Psoas muscle (tissue), 8 donors: ENCODE results near the gene PPP1R13L. TPM values are rescaled to one million over a fixed set of nuclear protein-coding genes. Genes with fewer than 3 reads are reported as not detected.
"Not testable (repeated sequence)": the region's sequence is repeated elsewhere in the genome, so short reads cannot be mapped to it uniquely, and the experiment has no call there.

ENCODE experiments used
- ATAC-seq, 4 donors: fragments of 200-7000 bp; cut with Tn5 transposase; one replicate each; pipeline ENCODE4 v1.9.1; 2020; ENCODE audit warnings: moderate library complexity in 3 of 4, mild to moderate bottlenecking in 2 of 4
- DNase-seq, 2 donors: peaks; one replicate each; pipeline ENCODE4 v3.0.0-alpha.2; 2020
- H3K27ac ChIP-seq: fragments of 200-600 bp; one replicate; pipeline ENCODE4 v1.8.0; 2022
- H3K27me3 ChIP-seq, 3 donors: fragments of 200-600 bp in 1 of 3; one replicate each; pipeline versions ENCODE4 v1.6.1 to v1.8.0; 2013 to 2022; ENCODE audit warnings: low read length in 2 of 3, mild to moderate bottlenecking in 2 of 3, moderate library complexity in 1 of 3; ENCODE audit not compliant: insufficient read depth in 3 of 3
- H3K36me3 ChIP-seq, 2 donors: fragments of 200-600 bp in 1 of 2; one replicate each; pipeline versions ENCODE4 v1.6.1 to v1.8.0; 2013 to 2022; ENCODE audit warnings: low read depth in 1 of 2, mild to moderate bottlenecking in 1 of 2, moderate library complexity in 1 of 2; ENCODE audit not compliant: insufficient read depth in 1 of 2
- H3K4me1 ChIP-seq: fragments of 200-600 bp; one replicate; pipeline ENCODE4 v1.8.0; 2022
- H3K4me3 ChIP-seq: fragments of 200-600 bp; one replicate; pipeline ENCODE4 v1.8.0; 2022; ENCODE audit warnings: mild to moderate bottlenecking
- H3K9me3 ChIP-seq: fragments of 200-600 bp; one replicate; pipeline ENCODE4 v1.8.0; 2022
- WGBS, 3 donors: extraction: QIAGEN DNeasy Blood & Tissue Kit; methylation state at CpG; one replicate each; pipeline versions ENCODE4 v1.1.6 to v1.1.7; 2013; 5-methylcytosine and 5-hydroxymethylcytosine counted together
- intact Hi-C, 2 donors: fragments of 100-400 bp; cut with DNase I; formaldehyde crosslinking; loops; one replicate each; pipeline versions ENCODE4 v1.11.0 to v1.14.2; 2022
- polyA plus RNA-seq, 3 donors: library from polyadenylated mRNA; stranded (reverse); fragments of 200-250 nt; gene quantifications; one replicate each; pipeline ENCODE4 v1.2.3, GENCODE V29; 2013
- total RNA-seq, 4 donors: library from RNA; stranded (reverse); fragmentation: NEBNext Ultra II Directional in 2 of 4; extraction: Animal tissue kit (Norgen Biotek cat#: 25700) in 2 of 4; gene quantifications; one replicate each; pipeline versions ENCODE4 v1.2.1 to v1.2.4, GENCODE V29; 2021 to 2023
- TF ChIP-seq, protein P1 (sequence below): fragments of 200-600 bp; IDR thresholded peaks from one replicate; pipeline ENCODE4 v1.8.0; 2022; ENCODE audit warnings: antibody characterized with exemption
- donor health status: healthy with polysubstance abuse.
- donor health status: DM: no; HTN: no; CAD: no; lungs with moderate emphysema.
- donor health status: Bipolar disorder and iron deficiency.
- donor health status: healthy.
- donor health status: DM: yes; HTN: yes; CAD: no.
- donor health status: DM: no; HTN: no; CAD: no.
- donor health status: DM: no; HTN: no; CAD: no.
- donor health status: DM: yes; HTN: yes; CAD: no.

The PPP1R13L gene
- total and polyA plus RNA-seq, 7 donors, result 1.8 to 21.4 (median 4.8) TPM

GRCh38 chr19:45408830-45409556 lies 4.1 kb upstream of the PPP1R13L start:
- H3K27me3 ChIP-seq, result no peaks in the 10 kb centered on the region
- H3K4me3 ChIP-seq, result no peak overlapping the region
- H3K36me3 ChIP-seq, result peaks cover 4 to 30% of the 10 kb centered on the region in 2 donors
- H3K9me3 ChIP-seq, result no peaks in the 10 kb centered on the region
- peaks cover 16% of the 10 kb centered on the region for H3K4me1 ChIP-seq
- ATAC-seq (no peak), DNase-seq (no peak)
- TF ChIP-seq, protein P1, sequence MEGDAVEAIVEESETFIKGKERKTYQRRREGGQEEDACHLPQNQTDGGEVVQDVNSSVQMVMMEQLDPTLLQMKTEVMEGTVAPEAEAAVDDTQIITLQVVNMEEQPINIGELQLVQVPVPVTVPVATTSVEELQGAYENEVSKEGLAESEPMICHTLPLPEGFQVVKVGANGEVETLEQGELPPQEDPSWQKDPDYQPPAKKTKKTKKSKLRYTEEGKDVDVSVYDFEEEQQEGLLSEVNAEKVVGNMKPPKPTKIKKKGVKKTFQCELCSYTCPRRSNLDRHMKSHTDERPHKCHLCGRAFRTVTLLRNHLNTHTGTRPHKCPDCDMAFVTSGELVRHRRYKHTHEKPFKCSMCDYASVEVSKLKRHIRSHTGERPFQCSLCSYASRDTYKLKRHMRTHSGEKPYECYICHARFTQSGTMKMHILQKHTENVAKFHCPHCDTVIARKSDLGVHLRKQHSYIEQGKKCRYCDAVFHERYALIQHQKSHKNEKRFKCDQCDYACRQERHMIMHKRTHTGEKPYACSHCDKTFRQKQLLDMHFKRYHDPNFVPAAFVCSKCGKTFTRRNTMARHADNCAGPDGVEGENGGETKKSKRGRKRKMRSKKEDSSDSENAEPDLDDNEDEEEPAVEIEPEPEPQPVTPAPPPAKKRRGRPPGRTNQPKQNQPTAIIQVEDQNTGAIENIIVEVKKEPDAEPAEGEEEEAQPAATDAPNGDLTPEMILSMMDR, result no peak
- WGBS, 3 donors, result 75 to 83% (median 80%) methylated on average over 15 of the region's 15 CpGs
- intact Hi-C loops, result no loop called here
- no peak overlapping the region for H3K27ac ChIP-seq

- Histone ChIP-seq H3K4me1 (peaks cover 17% of the 10 kb centered on the region), H3K27ac (no peak overlapping the region), H3K9me3 (no peaks in the 10 kb centered on the region), H3K36me3 (peaks cover 0 to 21% of the 10 kb centered on the region in 2 donors), H3K27me3 (peaks cover 0 to 2% (median 0%) of the 10 kb centered on the region in 3 donors), H3K4me3 (no peak overlapping the region)
- no peak for ATAC-seq
- no peak for DNase-seq
- WGBS, 3 donors, result 70 to 80% (median 70%) methylated on average over 8 of the region's 8 CpGs
- intact Hi-C loops, result no loop called here
- TF ChIP-seq, protein P1, result no peak
Measured at GRCh38 chr19:45408121-45408520, 3.3 kb upstream of the PPP1R13L start.

- intact Hi-C loops, result not testable (repeated sequence)
Measured at GRCh38 chr19:45407585-45407984, 2.7 kb upstream of the PPP1R13L start.

GRCh38 chr19:45407091-45407375 lies 2.2 kb upstream of the PPP1R13L start:
- no peak overlapping the region for H3K27ac ChIP-seq
- DNase-seq (no peak), ATAC-seq (no peak)
- H3K4me1 ChIP-seq, result peaks cover 17% of the 10 kb centered on the region
- H3K36me3 ChIP-seq, result peaks cover 0 to 10% of the 10 kb centered on the region in 2 donors
- WGBS, 3 donors, result 0 to 4% (median 2%) methylated on average over 10 of the region's 10 CpGs
- no peaks in the 10 kb centered on the region for H3K9me3 ChIP-seq
- peak overlapping the region; percentile 80 for H3K4me3 ChIP-seq
- TF ChIP-seq, protein P1, result no peak
- intact Hi-C loops, result no loop called here
- H3K27me3 ChIP-seq, result peaks cover 0 to 3% (median 2%) of the 10 kb centered on the region in 3 donors

More at GRCh38 chr19:45407585-45407984, 2.7 kb upstream of the PPP1R13L start:
- peaks cover 0 to 16% of the 10 kb centered on the region in 2 donors for H3K36me3 ChIP-seq
- peak overlapping the region; percentile 80 for H3K4me3 ChIP-seq
- ATAC-seq, DNase-seq, H3K27ac ChIP-seq, H3K9me3 ChIP-seq, H3K27me3 ChIP-seq: not testable (repeated sequence)
- H3K4me1 ChIP-seq, result peaks cover 17% of the 10 kb centered on the region
- WGBS, 3 donors, result 31 to 51% (median 35%) methylated on average over 5 of the region's 5 CpGs

GRCh38 chr19:45406226-45407090 lies 1.6 kb upstream of the PPP1R13L start, which contains the start of gene POLR1G:
TSS of gene POLR1G (plus strand) at chr19:45406644. CDS start at chr19:45406697, 53 bp downstream.
- TF ChIP-seq, protein P1, result no peak
- WGBS, 3 donors, result 0 to 1% (median 1%) methylated on average over 51 of the region's 51 CpGs
- Histone ChIP-seq H3K36me3 (peaks cover 0 to 10% of the 10 kb centered on the region in 2 donors), H3K27me3 (peaks cover 0 to 3% (median 2%) of the 10 kb centered on the region in 3 donors), H3K4me3 (peak within 1 kb of the TSS; percentile 80), H3K27ac (peak within 1 kb of the TSS; percentile 94), H3K4me1 (peaks cover 17% of the 10 kb centered on the region), H3K9me3 (no peaks in the 10 kb centered on the region)
- intact Hi-C loops, result no loop called here
- DNase-seq (peak; percentile 76 to 87), ATAC-seq (peak; percentile 78 to 86 (median 80))
